ENCODE results near the gene RAET1E.

Gene RAET1E

DNA sequence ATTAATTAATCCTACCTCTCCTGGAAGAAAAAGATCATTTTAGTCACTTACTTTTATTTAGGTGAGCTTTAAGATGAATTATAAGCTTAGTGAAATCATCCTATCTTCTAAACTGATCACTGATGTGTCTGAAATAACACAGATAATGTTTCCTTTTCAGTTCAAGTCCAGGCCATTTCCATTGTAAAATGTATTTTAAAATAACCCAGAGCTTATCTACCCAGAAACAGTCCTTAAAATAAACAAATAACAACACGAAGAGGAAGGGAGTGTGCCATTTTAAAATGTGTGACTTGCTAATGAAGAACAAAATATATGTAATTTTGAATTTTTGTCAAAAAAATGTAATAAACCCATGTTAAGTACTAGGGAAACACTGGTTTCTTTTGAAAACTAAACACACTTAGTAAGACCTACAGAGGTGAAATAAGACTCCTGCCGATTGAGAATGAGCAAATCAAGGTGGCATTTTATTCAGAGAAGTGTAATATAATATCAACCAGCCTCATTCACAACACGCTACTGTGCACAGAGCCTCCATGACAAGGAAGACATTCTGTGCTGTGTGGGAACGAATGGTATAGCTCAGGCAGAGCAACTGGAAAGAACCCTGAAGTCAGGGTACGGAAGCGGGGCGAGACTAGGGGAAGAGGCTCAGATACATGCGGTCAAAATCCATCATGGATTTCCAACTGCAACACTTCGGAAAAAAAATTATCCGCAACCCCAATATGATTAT lies 41.5 kb downstream of the RAET1E start:
- Histone ChIP-seq H2BK5ac (ENCODE audit: low read depth, low read length, poor library complexity) (no peak overlapping the region), H3K4ac (ENCODE audit: low read depth, low read length) (no peak overlapping the region), H3K4me1 (ENCODE audit: control insufficient read depth in 1 of 2, insufficient read depth in 2 of 2, low read length in 2 of 2) (peaks cover 10 to 11% of the 10 kb centered on the region in 2 experiments), H4K91ac (ENCODE audit: low read depth, low read length) (no peak overlapping the region), H3K79me2 (ENCODE audit: control insufficient read depth, insufficient read depth, low read length, poor library complexity) (no peaks in the 10 kb centered on the region), H2BK120ac (ENCODE audit: insufficient read depth, low read length, poor library complexity) (no peak overlapping the region), H2AFZ (ENCODE audit: insufficient read depth, low read length, poor library complexity) (no peak overlapping the region), H4K12ac (ENCODE audit: low read depth, low read length) (no peak overlapping the region), H3K27me3 (ENCODE audit: insufficient read depth, low read length) (no peaks in the 10 kb centered on the region), H3K9ac (ENCODE audit: low read length) (no peak overlapping the region), H2BK12ac (ENCODE audit: low read length) (peak overlapping the region; percentile 27), H3K14ac (ENCODE audit: low read length) (no peak overlapping the region), H3K23ac (ENCODE audit: low read length) (no peak overlapping the region), H3K18ac (ENCODE audit: low read length) (no peak overlapping the region), H3K27ac (ENCODE audit: low read depth, low read length) (peak overlapping the region; percentile 15), H3K4me3 (ENCODE audit: low read depth, low read length) (no peak overlapping the region), H3K79me1 (ENCODE audit: low read length) (peaks cover 4% of the 10 kb centered on the region), H3K36me3 (ENCODE audit: control insufficient read depth in 1 of 2, insufficient read depth in 2 of 2, low read length in 2 of 2) (no peaks in the 10 kb centered on the region), H3K4me2 (ENCODE audit: low read length) (peak overlapping the region; percentile 32), H4K8ac (ENCODE audit: low read depth, low read length) (no peak overlapping the region), H3K9me3 (ENCODE audit: insufficient read depth, low read depth, low read length) (no peaks in the 10 kb centered on the region), H2AK5ac (ENCODE audit: low read length) (no peak overlapping the region)
- DNase-seq, result no peak
- no CpG with 5 or more reads among the region's 10 CpGs for WGBS (ENCODE audit: extremely low coverage, insufficient coverage, insufficient read length)

DNA sequence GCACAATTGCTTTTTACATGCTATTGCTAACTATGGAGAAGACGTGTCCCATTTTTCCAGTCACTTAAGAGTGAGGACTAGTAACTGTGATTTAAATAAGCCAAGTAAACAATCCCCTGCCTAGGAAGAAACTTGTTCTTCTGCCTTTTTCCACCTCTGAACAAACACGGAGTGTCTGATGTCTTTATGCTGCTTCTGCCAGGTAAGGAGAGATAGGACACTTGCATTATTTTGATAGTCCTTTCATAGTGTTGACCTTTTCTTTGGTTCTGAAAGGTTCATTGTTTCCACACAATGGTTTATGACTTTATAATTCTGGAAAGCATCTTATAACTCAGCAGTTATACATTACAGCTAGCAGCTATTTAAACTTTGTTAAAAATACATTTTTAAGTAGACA lies 42.2 kb downstream of the RAET1E start:
- Histone ChIP-seq H3K36me3 (ENCODE audit: control insufficient read depth in 1 of 2, insufficient read depth in 2 of 2, low read length in 2 of 2) (no peaks in the 10 kb centered on the region), H3K23ac (ENCODE audit: low read length) (no peak overlapping the region), H3K9me3 (ENCODE audit: insufficient read depth, low read depth, low read length) (no peaks in the 10 kb centered on the region), H3K27ac (ENCODE audit: low read depth, low read length) (peak overlapping the region; percentile 65), H4K91ac (ENCODE audit: low read depth, low read length) (no peak overlapping the region), H2BK12ac (ENCODE audit: low read length) (no peak overlapping the region), H3K14ac (ENCODE audit: low read length) (no peak overlapping the region), H3K4ac (ENCODE audit: low read depth, low read length) (no peak overlapping the region), H2BK120ac (ENCODE audit: insufficient read depth, low read length, poor library complexity) (no peak overlapping the region), H3K4me1 (ENCODE audit: control insufficient read depth in 1 of 2, insufficient read depth in 2 of 2, low read length in 2 of 2) (peaks cover 11 to 12% of the 10 kb centered on the region in 2 experiments), H3K4me2 (ENCODE audit: low read length) (peak overlapping the region; percentile 49), H3K9ac (ENCODE audit: low read length) (no peak overlapping the region), H3K27me3 (ENCODE audit: insufficient read depth, low read length) (no peaks in the 10 kb centered on the region), H3K4me3 (ENCODE audit: low read depth, low read length) (no peak overlapping the region), H3K79me2 (ENCODE audit: control insufficient read depth, insufficient read depth, low read length, poor library complexity) (no peaks in the 10 kb centered on the region), H2BK5ac (ENCODE audit: low read depth, low read length, poor library complexity) (no peak overlapping the region), H2AK5ac (ENCODE audit: low read length) (no peak overlapping the region), H3K18ac (ENCODE audit: low read length) (no peak overlapping the region), H2AFZ (ENCODE audit: insufficient read depth, low read length, poor library complexity) (no peak overlapping the region), H4K12ac (ENCODE audit: low read depth, low read length) (no peak overlapping the region), H3K79me1 (ENCODE audit: low read length) (peaks cover 4% of the 10 kb centered on the region), H4K8ac (ENCODE audit: low read depth, low read length) (no peak overlapping the region)
- DNase-seq, result no peak
- WGBS (ENCODE audit: extremely low coverage, insufficient coverage, insufficient read length), result no CpG with 5 or more reads among the region's 2 CpGs

DNA sequence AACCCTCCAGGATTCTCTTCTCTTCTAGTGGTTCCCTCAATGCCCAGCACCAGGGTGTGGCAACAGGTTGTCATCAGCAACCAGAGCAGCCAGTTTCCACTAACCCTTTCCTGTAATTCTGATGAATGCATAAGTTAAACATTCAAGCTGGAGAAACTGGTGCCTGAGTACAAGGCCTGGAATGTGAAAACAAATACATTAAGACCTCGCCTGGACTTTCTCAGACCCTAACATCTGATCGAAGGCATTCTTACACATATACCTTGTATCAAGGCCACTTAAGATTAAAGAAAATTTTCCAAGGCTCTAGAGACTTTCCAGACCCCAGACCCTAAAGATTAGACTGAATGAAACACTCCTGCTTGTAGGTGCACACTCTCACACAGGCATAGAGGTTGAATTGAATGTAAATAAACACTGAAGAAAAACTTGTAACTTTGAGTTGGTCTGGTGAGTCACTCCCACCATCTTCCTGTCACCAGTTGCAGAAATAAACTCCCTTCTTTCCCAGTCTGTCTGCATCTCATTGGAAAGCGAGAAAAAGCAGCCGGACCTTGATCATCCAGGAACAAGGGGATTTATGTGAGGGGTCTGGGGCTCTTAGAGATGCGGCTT lies 42.8 kb downstream of the RAET1E start:
- Histone ChIP-seq H3K4me2 (ENCODE audit: low read length) (peak overlapping the region; percentile 49), H3K4me1 (ENCODE audit: control insufficient read depth in 1 of 2, insufficient read depth in 2 of 2, low read length in 2 of 2) (peaks cover 11 to 12% of the 10 kb centered on the region in 2 experiments), H3K27ac (ENCODE audit: low read depth, low read length) (peak overlapping the region; percentile 65), H2BK120ac (ENCODE audit: insufficient read depth, low read length, poor library complexity) (no peak overlapping the region), H3K4ac (ENCODE audit: low read depth, low read length) (no peak overlapping the region), H2AK5ac (ENCODE audit: low read length) (no peak overlapping the region), H3K18ac (ENCODE audit: low read length) (no peak overlapping the region), H3K27me3 (ENCODE audit: insufficient read depth, low read length) (no peaks in the 10 kb centered on the region), H3K14ac (ENCODE audit: low read length) (no peak overlapping the region), H3K79me1 (ENCODE audit: low read length) (peaks cover 4% of the 10 kb centered on the region), H3K4me3 (ENCODE audit: low read depth, low read length) (no peak overlapping the region), H2BK5ac (ENCODE audit: low read depth, low read length, poor library complexity) (peak overlapping the region; percentile 10), H4K91ac (ENCODE audit: low read depth, low read length) (no peak overlapping the region), H4K8ac (ENCODE audit: low read depth, low read length) (no peak overlapping the region), H4K12ac (ENCODE audit: low read depth, low read length) (no peak overlapping the region), H3K23ac (ENCODE audit: low read length) (no peak overlapping the region), H2AFZ (ENCODE audit: insufficient read depth, low read length, poor library complexity) (no peak overlapping the region), H3K36me3 (ENCODE audit: control insufficient read depth in 1 of 2, insufficient read depth in 2 of 2, low read length in 2 of 2) (no peaks in the 10 kb centered on the region), H3K79me2 (ENCODE audit: control insufficient read depth, insufficient read depth, low read length, poor library complexity) (no peaks in the 10 kb centered on the region), H3K9me3 (ENCODE audit: insufficient read depth, low read depth, low read length) (no peaks in the 10 kb centered on the region), H2BK12ac (ENCODE audit: low read length) (no peak overlapping the region), H3K9ac (ENCODE audit: low read length) (no peak overlapping the region)
- peak; percentile 94 to 95 for DNase-seq
- no CpG with 5 or more reads among the region's 5 CpGs for WGBS (ENCODE audit: extremely low coverage, insufficient coverage, insufficient read length)

DNA sequence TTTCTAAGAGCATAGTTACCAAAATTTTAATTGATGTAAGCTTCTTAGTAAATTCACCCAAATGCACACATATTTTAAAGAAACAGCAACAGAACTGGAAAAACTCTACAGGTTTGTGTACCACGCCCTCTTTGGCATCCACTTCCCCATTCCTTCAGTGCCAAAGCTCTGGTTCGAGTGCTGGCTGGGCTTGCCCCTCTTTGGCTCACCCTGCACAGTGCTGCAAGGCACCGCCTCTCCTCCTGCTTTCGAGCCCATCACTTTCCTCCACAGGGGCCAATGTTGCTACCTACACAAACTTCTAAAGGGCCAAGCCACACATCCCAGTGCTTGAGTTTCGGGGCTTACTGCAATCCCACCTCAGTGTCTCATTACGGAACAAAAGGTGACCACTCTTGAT lies 43.4 kb downstream of the RAET1E start:
- Histone ChIP-seq H2AK5ac (ENCODE audit: low read length) (peak overlapping the region; percentile 31), H3K27me3 (ENCODE audit: insufficient read depth, low read length) (no peaks in the 10 kb centered on the region), H4K12ac (ENCODE audit: low read depth, low read length) (no peak overlapping the region), H3K4ac (ENCODE audit: low read depth, low read length) (peak overlapping the region; percentile 2), H4K8ac (ENCODE audit: low read depth, low read length) (no peak overlapping the region), H3K27ac (ENCODE audit: low read depth, low read length) (peak overlapping the region; percentile 65), H3K9me3 (ENCODE audit: insufficient read depth, low read depth, low read length) (no peaks in the 10 kb centered on the region), H3K14ac (ENCODE audit: low read length) (peak overlapping the region; percentile 41), H3K79me1 (ENCODE audit: low read length) (peaks cover 4% of the 10 kb centered on the region), H3K23ac (ENCODE audit: low read length) (no peak overlapping the region), H3K4me3 (ENCODE audit: low read depth, low read length) (no peak overlapping the region), H3K4me1 (ENCODE audit: control insufficient read depth in 1 of 2, insufficient read depth in 2 of 2, low read length in 2 of 2) (peaks cover 11 to 12% of the 10 kb centered on the region in 2 experiments), H4K91ac (ENCODE audit: low read depth, low read length) (peak overlapping the region; percentile 74), H2BK120ac (ENCODE audit: insufficient read depth, low read length, poor library complexity) (peak overlapping the region; percentile 56), H2AFZ (ENCODE audit: insufficient read depth, low read length, poor library complexity) (no peak overlapping the region), H2BK5ac (ENCODE audit: low read depth, low read length, poor library complexity) (peak overlapping the region; percentile 10), H2BK12ac (ENCODE audit: low read length) (peak overlapping the region; percentile 34), H3K79me2 (ENCODE audit: control insufficient read depth, insufficient read depth, low read length, poor library complexity) (no peaks in the 10 kb centered on the region), H3K9ac (ENCODE audit: low read length) (no peak overlapping the region), H3K4me2 (ENCODE audit: low read length) (peak overlapping the region; percentile 49), H3K36me3 (ENCODE audit: control insufficient read depth in 1 of 2, insufficient read depth in 2 of 2, low read length in 2 of 2) (no peaks in the 10 kb centered on the region), H3K18ac (ENCODE audit: low read length) (no peak overlapping the region)
- DNase-seq, result peak; percentile 73 to 82
- no CpG with 5 or more reads among the region's 6 CpGs for WGBS (ENCODE audit: extremely low coverage, insufficient coverage, insufficient read length)

Measured in trophoblast cell (in vitro differentiated cells and primary cell).